HG02623 (cell line): ENCODE results near the gene ITSN1.
"Not testable (repeated sequence)": the region's sequence is repeated elsewhere in the genome, so short reads cannot be mapped to it uniquely, and the experiment has no call there.

ENCODE experiments used
- ATAC-seq: cut with Tn5 transposase; IDR thresholded peaks from one replicate; pipeline ENCODE4 v1.9.1; 2021; ENCODE audit warnings: moderate library complexity; ENCODE audit not compliant: unreplicated experiment

Gene ITSN1

DNA sequence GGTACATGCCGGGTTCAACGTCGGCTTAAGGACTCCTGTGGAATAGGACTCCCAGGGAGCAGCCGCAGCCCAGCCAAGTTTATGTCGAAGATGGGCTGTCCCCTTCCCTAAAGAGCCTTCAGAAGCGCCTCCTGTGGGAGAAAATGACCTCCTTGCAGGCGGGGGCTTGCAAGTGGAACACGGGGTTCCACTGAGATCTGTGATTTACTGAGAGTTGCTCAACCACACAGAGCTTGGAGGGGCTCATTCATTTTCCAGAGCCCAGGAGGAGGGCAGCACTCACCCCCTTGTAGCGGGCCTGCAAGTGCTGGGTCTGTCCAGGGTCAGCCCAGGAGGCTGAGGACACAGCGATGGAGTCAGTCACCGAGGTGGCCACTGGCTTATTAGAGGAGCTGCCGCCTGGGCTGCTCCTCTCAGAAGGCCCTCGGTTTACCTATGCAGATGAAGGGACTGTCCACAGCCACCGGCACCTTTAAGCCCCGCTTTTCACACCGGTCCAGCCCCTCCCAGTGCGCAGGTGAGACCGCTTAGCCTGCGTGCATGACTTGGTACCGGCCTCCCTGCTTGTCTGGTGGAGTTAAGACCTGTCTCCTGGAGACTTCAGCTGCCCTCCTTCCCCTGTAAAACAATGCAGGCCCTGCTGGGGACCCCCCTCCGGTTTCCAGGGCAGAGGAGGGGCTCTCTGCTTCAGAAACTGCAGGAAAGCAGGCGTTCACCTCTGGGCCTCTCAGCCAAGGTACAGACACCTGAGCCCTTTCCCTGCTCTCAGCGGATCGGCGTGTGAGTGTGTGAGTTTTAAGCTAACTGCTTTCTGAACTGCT, 215.8 kb downstream of the ITSN1 start:
- ATAC-seq, result no peak

DNA sequence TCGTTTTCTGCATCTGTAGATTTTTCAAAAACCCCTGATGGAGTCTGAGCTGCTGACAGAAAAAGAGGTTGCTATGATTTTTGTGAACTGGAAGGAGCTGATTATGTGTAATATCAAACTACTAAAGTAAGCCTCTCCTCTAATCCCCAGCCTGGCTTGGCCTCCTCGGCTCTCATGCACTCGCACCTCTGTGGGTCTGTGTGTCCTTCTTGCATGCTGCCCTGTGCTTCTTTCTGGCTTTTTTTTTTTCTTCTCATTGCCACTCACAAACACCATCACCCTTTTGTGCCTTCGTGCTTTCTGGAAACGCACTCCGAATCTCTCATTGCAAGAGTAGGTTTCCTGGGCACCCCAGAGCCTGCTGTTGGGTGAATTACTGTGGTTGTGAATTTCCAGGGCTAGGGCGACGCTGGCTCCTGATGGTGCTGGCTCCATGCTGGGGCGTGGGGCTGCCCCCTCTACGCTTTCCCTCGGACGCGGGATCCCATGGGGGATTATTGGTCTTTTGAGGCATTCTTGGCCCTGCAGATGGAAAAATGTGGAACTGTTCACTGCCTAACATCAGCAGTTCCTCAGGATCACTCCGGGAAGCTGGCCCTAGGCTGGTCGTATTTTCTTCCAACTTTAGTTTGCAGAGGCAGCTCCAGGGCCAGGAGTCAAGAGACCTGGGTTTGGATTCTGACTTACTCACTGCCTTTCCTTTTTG, 216.5 kb downstream of the ITSN1 start:
- ATAC-seq, result no peak

DNA sequence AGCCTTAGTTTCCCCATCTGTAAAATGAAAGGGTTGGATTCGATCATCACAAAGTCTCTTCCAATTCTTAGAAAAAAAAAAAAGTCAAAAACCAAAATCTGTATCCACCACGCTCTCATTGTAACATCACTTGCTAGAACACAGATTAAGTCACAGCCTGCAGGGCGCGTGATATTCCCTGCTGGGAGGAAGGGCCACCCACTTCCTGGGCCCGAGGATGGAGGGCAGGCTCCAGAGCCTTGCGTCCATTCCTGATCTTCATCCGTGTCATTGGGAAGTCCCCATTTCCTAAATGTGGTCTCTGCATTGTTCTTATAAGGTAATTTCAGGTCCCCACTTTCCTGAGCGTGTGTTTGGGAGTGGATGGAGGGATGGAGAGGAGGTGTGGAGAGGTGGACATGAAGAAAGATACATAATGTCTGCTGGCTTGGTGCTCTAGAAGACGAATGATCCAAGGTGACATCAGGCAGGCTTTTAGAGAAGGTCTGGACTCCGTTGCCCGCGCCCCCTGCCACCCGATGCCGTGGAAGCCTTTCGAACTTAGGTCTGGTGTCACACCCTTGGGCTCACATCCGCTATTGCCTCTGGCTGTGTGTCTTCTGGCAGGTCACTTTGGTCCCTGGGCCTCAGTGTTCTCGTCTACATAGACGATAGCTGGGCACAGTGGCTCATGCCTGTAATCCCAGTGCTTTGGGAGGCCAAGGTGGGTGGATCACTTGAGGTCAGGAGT, 217.2 kb downstream of the ITSN1 start:
- no peak for ATAC-seq

DNA sequence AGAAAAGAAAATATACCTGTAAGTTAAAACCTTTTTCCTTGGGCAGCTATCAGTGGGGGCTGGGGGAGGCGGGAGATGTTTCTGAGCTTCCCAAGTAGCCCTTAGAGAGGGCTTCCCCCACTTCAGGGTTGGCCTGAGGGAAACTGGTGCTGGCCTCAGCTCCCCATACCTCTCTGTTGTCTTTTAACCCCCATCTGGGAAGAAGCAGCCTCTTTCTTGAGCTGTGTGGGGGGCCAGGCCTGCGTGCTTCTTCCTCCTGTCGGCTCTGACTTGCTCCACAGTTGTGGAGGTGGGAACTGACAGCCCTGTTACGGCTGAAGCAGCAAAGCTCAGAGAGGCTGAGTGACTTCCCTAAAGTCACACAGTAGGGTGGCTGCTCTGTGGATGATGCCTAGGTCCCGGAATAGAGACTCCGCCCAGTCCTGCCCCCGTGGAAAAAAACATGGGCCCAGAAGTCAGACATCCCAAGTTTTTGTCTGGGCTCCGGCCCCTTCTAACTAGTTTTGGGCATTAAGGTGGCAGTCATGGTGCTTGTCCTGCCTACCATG, 218.1 kb downstream of the ITSN1 start:
- ATAC-seq, result no peak

DNA sequence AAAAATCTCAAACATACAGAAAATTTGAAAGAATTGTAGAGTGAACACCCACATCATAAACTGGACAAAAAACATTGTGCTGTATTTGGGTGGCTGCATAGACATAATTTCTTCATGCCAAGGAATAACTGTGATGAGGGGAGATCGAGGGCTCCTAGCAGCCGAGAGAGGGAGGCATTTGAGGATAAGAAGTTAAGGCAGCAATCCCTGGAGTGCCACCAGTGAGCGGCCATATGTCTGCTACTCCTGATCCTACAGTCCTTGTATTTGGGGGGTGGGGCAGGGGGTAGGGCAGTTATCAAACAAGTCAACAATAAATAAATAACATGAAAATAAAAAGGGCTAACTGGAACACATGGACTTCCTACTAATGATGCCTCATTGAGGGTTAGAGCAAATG, 218.8 kb downstream of the ITSN1 start:
- ATAC-seq, result no peak

DNA sequence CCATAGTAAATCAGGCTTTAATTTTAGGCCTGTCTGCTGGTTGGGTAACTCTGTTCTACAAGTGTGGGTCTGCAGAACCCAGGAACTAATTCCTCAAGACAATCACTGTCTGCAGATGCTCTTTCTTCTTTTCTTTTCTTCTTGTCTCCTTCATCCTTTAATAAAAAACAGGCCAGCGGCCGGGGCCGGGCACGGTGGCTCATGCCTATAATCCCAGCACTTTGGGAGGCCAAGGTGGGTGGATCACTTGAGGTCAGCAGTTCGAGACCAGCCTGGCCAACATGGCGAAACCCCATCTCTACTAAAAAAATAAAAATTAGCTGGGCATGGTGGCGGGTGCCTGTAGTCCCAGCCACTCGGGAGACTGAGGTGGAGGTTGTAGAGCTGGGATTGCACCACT, 220.9 kb downstream of the ITSN1 start:
- ATAC-seq, result not testable (repeated sequence)

DNA sequence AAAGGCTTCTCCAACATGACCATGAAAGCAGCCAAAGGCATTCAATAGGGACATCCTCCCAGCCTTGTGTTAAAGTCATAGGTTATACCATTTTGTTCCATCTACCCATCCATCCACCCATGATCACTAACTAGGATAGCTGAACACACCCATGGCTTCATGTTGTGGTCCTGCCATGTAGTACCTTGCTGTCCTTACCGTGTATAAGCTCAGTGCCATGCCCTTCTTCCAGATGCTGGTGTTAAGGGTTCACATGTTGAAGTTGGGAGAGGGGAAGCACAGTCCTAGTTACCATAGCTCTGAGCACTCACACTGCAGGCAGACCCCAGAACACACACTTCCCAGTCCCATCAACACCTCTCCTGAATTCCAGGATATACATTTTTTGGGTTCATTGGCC, 221.8 kb downstream of the ITSN1 start:
- no peak for ATAC-seq

DNA sequence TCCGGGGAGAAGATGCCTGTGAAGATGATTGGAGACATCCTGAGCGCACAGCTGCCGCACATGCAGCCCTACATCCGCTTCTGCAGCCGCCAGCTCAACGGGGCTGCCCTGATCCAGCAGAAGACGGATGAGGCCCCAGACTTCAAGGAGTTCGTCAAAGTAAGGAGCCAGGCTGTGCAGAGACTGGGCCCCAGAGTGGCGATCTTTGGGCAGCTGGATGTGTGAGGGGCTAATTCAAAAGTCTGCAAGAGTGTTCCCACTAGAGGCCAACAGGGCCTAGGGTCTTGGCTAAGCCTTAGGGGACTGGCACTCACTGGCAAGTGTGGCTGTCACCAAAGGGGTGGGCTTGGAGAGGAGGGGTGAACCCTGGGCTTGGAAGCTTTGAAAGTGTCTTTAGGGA, 222.9 kb downstream of the ITSN1 start:
- ATAC-seq, result no peak

GRCh38 chr21:33865996-33866575, 223.8 kb downstream of the ITSN1 start:
- ATAC-seq, result no peak

GRCh38 chr21:33866826-33867225, 224.5 kb downstream of the ITSN1 start:
- no peak for ATAC-seq

GRCh38 chr21:33867868-33868267, 225.6 kb downstream of the ITSN1 start:
- ATAC-seq, result not testable (repeated sequence)

DNA sequence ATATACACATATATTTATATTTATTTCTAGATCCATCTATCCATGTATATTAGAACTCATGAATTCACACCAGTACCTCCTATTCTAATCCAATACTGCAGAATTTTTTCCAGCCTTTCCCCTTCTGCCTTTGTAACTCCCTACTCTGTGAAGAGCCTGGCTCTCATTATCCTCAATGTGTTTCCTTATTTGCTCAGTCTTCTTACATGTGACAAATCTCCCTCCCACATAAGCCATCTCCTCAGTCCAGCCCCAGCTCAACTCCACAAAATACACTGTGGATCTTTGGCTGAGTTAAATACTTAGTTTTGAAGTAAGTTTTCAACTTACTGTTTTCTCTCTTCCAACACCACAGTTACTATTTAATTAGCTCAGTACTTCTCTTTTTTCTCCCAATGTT, 227.6 kb downstream of the ITSN1 start:
- no peak for ATAC-seq

DNA sequence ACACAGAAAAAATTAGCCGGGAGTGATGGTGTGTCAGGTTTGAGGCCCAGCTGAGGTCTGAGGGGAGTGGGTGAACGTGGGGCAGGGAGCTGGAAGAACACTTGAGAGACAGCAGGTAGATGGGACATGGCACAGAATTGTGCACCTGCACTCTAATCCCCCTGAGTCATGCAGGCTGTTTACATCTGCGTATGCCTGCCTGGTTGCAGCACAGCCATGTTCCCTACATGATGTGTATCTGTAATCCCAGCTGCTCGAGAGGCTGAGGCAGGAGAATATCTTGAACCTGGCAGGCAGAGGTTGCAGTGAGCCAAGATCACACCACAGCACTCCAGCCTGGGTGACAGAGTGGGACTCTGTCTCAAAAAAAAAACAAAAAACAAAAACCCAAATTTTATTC, 228.5 kb downstream of the ITSN1 start:
- ATAC-seq, result no peak

DNA sequence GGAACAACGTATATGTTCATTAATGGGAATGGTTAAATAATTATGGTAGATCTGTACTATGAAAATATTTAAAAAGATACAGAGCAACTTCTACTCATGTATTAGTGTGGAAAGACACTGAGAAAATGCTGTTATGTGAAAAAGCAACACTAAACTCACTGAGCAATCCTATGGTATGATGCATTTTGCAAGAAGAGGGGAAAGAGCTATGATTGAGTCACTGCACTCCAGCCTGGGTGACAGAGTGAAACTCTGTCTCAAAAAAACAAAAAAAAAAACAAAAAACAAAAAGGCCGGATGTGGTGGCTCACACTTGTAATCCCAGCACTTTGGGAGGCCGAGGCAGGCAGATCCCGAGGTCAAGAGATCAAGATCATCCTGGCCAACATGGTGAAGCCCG, 228.9 kb downstream of the ITSN1 start:
- no peak for ATAC-seq

- no peak for ATAC-seq
These were observed 230.7 kb downstream of the ITSN1 start for GRCh38 chr21:33872881-33873515.

DNA sequence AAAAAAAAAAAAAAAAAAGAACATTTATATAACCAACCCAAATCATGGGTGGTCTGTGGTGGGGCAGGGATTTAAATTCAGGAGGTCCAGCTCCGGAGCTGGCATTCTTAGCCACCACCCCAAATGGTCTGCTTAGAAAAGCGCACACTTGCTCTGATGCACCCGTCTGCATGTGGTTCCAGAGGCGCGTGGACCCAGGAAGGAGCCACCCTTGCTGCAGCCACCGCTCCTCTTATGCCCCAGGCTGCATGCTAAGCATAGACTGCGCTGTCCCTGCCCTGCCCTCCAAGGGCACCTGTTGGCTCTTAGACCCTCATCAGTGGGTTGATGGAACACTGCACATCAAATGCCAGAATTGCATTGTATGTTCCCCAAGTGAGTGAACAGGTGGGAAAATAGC, 231.9 kb downstream of the ITSN1 start:
- no peak for ATAC-seq

- ATAC-seq, result no peak
These were observed 232.9 kb downstream of the ITSN1 start for GRCh38 chr21:33875026-33875695.

GRCh38 chr21:33878824-33879223, 236.5 kb downstream of the ITSN1 start:
- ATAC-seq, result no peak

DNA sequence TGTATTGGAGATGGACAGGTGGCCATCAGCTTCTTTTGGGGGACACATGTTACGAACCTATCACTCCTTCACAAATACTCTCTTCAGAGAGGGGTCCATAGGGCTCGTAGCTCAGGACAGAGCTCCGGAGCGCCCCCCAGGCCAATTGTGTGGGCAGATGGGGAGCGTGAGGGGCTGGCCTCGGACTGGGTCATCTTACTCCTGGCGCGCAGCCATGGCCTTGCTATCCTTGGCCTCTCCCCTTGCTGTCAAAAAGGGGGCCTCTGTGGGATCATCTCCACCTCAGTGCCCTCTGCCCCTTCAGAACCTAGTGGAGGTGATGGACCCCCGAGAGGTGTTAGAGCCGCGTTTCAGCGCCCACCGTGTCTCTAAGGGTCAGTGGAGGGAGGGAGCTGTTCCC, 238.3 kb downstream of the ITSN1 start:
- no peak for ATAC-seq
